HCT116 (cell line): Measurements from ENCODE around the gene RCAN2. TPM values are rescaled to one million over a fixed set of nuclear protein-coding genes. Genes with fewer than 3 reads are reported as not detected.

Experiments
- ATAC-seq: fragments of 200-7000 bp; cut with Tn5 transposase; 2 replicates; pipeline ENCODE4 v1.9.1; 2020; ENCODE audit warnings: mild to moderate bottlenecking, moderate library complexity
- BruUV-seq: library from RNA; stranded (reverse); fragments of 400-500 nt; replicated peaks from 2 replicates; lab custom pipeline; 2021; lab: Mats Ljungman, UMichigan
- CTCF ChIA-PET: fragments of 300-600 bp; sonication (Branson Sonifier 250); formaldehyde crosslinking; loops from one replicate; lab custom pipeline; 2021; ENCODE audit warnings: antibody characterized with exemption; lab: Charles Lee
- POLR2A ChIA-PET: fragments of 300-600, 350-600 bp; sonication (Branson Sonifier 250); formaldehyde crosslinking; loops from one replicate; lab custom pipeline; 2021; ENCODE audit warnings: antibody characterized with exemption; lab: Charles Lee
- RAD21 ChIA-PET, 2 experiments: fragments of 300-600 bp; sonication (Branson Sonifier 250); formaldehyde crosslinking; loops; one replicate each; lab custom pipeline; 2023; ENCODE audit warnings: low total read pairs in 2 of 2; ENCODE audit not compliant: uncharacterized antibody in 2 of 2, unreplicated experiment in 2 of 2, low non-redundant PET in 1 of 2; lab: Charles Lee
- DNase-seq: peaks from one replicate; pipeline ENCODE4 v3.0.0-alpha.2; 2010; ENCODE audit warnings: low read depth, low spot score
- H2AFZ ChIP-seq: fragments of 200-600 bp; shearing (Covaris generic), sonication (generic); 2 replicates; pipeline ENCODE4 v1.6.1; 2017; ENCODE audit warnings: low read depth, mixed run types, mixed read lengths, antibody characterized with exemption, low read length; ENCODE audit not compliant: poor library complexity, severe bottlenecking
- H3K27ac ChIP-seq: 2 replicates; pipeline ENCODE4 v1.5.1; 2012; ENCODE audit warnings: low read depth, low read length
- H3K27me3 ChIP-seq: fragments of 200-600 bp; sonication (generic); 2 replicates; pipeline ENCODE4 v1.6.1; 2016; ENCODE audit warnings: mixed run types, low read length, mixed read lengths; ENCODE audit not compliant: insufficient read depth
- H3K36me3 ChIP-seq, 2 experiments: fragments of 200-500 bp in 1 of 2; fragments of 200-600 bp in 1 of 2; sonication (Bioruptor generic) in 1 of 2; sonication (generic) in 1 of 2; 2 replicates each; pipeline versions ENCODE4 v1.5.1 to v1.6.1; 2014 to 2016; ENCODE audit warnings: low read length in 2 of 2, inconsistent platforms in 1 of 2, mixed read lengths in 1 of 2, mixed run types in 1 of 2; ENCODE audit not compliant: insufficient read depth in 2 of 2, control insufficient read depth in 1 of 2
- H3K4me1 ChIP-seq, 2 experiments: fragments of 200-600 bp in 1 of 2; sonication (generic) in 1 of 2; 2 replicates each; pipeline versions ENCODE4 v1.5.1 to v1.6.1; 2012 to 2017; ENCODE audit warnings: low read length in 2 of 2, inconsistent platforms in 1 of 2, mild to moderate bottlenecking in 1 of 2, mixed read lengths in 1 of 2, mixed run types in 1 of 2, moderate library complexity in 1 of 2; ENCODE audit not compliant: insufficient read depth in 2 of 2, control insufficient read depth in 1 of 2
- H3K4me2 ChIP-seq: fragments of 200-600 bp; sonication (generic); 2 replicates; pipeline ENCODE4 v1.6.1; 2017; ENCODE audit warnings: mixed run types, low read length, mixed read lengths
- H3K4me3 ChIP-seq, 2 experiments: fragments of 200-600 bp in 1 of 2; sonication (generic) in 1 of 2; replicated peaks in 1 of 2; 2 replicates each; pipeline ENCODE4 v1.5.1; 2011 to 2016; ENCODE audit warnings: low read length in 2 of 2, control low read depth in 1 of 2, low read depth in 1 of 2, mild to moderate bottlenecking in 1 of 2, mixed read lengths in 1 of 2, mixed run types in 1 of 2
- H3K79me2 ChIP-seq: fragments of 200-600 bp; sonication (generic); 2 replicates; pipeline ENCODE4 v1.6.1; 2017; ENCODE audit warnings: mild to moderate bottlenecking, mixed run types, low read length, moderate library complexity, mixed read lengths; ENCODE audit not compliant: insufficient read depth
- H3K9ac ChIP-seq: fragments of 200-600 bp; sonication (generic); 2 replicates; pipeline ENCODE4 v1.6.1; 2016; ENCODE audit warnings: low read length, mixed read lengths
- H3K9me2 ChIP-seq: fragments of 200-600 bp; sonication (generic), shearing (Covaris generic); 2 replicates; pipeline ENCODE4 v1.6.1; 2017; ENCODE audit warnings: mixed run types, mild to moderate bottlenecking, moderate library complexity; ENCODE audit not compliant: insufficient read depth
- H3K9me3 ChIP-seq, 2 experiments: fragments of 200-500 bp in 1 of 2; fragments of 200-600 bp in 1 of 2; sonication (Bioruptor generic) in 1 of 2; sonication (generic) in 1 of 2; 2 replicates each; pipeline ENCODE4 v1.6.1; 2014 to 2017; ENCODE audit warnings: low read length in 2 of 2, mixed read lengths in 2 of 2, inconsistent platforms in 1 of 2, low read depth in 1 of 2, mild to moderate bottlenecking in 1 of 2, mixed run types in 1 of 2, moderate library complexity in 1 of 2; ENCODE audit not compliant: control insufficient read depth in 1 of 2, insufficient read depth in 1 of 2
- H4K20me1 ChIP-seq: fragments of 200-600 bp; sonication (generic), shearing (Covaris generic); 2 replicates; pipeline ENCODE4 v1.6.1; 2017; ENCODE audit warnings: mixed run types, mild to moderate bottlenecking, moderate library complexity; ENCODE audit not compliant: insufficient read depth
- CBX3 ChIP-seq: IDR thresholded peaks from 2 replicates; pipeline ENCODE4 v1.6.1; 2012; ENCODE audit warnings: low read depth
- ELF1 ChIP-seq: IDR thresholded peaks from 2 replicates; pipeline ENCODE4 v1.6.1; 2012; ENCODE audit warnings: low read depth, borderline replicate concordance
- EZH2 ChIP-seq: fragments of 200-600 bp; sonication (generic); IDR thresholded peaks from 2 replicates; pipeline ENCODE4 v1.6.1; 2017; ENCODE audit warnings: antibody characterized with exemption, mixed run types
- EZH2phosphoT487 ChIP-seq: fragments of 200-600 bp; IDR thresholded peaks from 2 replicates; pipeline ENCODE4 v1.6.1; 2018; ENCODE audit warnings: antibody characterized with exemption, borderline replicate concordance
- JUND ChIP-seq: IDR thresholded peaks from 2 replicates; pipeline ENCODE4 v1.6.1; 2012
- POLR2A ChIP-seq: IDR thresholded peaks from 2 replicates; pipeline ENCODE4 v1.7.0; 2011; ENCODE audit warnings: borderline replicate concordance; ENCODE audit not compliant: insufficient read depth, insufficient read length; ENCODE audit errors: extremely low read depth
- POLR2AphosphoS5 ChIP-seq: IDR thresholded peaks from 2 replicates; pipeline ENCODE4 v1.6.1; 2011; ENCODE audit warnings: mild to moderate bottlenecking, low read depth, low read length, moderate library complexity
- SIN3A ChIP-seq: IDR thresholded peaks from 2 replicates; pipeline ENCODE4 v1.6.1; 2012; ENCODE audit warnings: low read depth
- SRF ChIP-seq: IDR thresholded peaks from 2 replicates; pipeline ENCODE4 v1.6.1; 2012; ENCODE audit warnings: low read depth
- TCF7L2 ChIP-seq: IDR thresholded peaks from 2 replicates; pipeline ENCODE4 v1.7.0; 2011; ENCODE audit warnings: borderline replicate concordance, inconsistent platforms; ENCODE audit not compliant: insufficient read depth, insufficient read length; ENCODE audit errors: extremely low read depth
- ZNF274 ChIP-seq: fragments of 200-500 bp; sonication (Bioruptor generic); IDR thresholded peaks from 2 replicates; pipeline ENCODE4 v1.6.1; 2014; ENCODE audit warnings: mild to moderate bottlenecking, low read depth, low read length, inconsistent platforms
- intact Hi-C: fragments of 100-400 bp; cut with micrococcal nuclease; formaldehyde crosslinking; loops from 2 replicates; pipeline ENCODE4 v1.10.0; 2022
- total RNA-seq: library from RNA; stranded (reverse); gene quantifications from one replicate; pipeline ENCODE4 v1.2.1, GENCODE V29; 2021; ENCODE audit not compliant: unreplicated experiment
- TF ChIP-seq, protein P1 (sequence below): IDR thresholded peaks from 2 replicates; pipeline ENCODE4 v1.6.1; 2012
- TF ChIP-seq, protein P2 (sequence below), 3 experiments: fragments of 200-600 bp in 1 of 3; sonication (generic) in 1 of 3; IDR thresholded peaks in 2 of 3; conservative IDR thresholded peaks in 1 of 3; 2 replicates each; pipeline ENCODE4 v1.5.1; 2012 to 2017; ENCODE audit warnings: low read depth in 2 of 3, low read length in 2 of 3, antibody characterized with exemption in 1 of 3, borderline replicate concordance in 1 of 3, control low read depth in 1 of 3, mild to moderate bottlenecking in 1 of 3, mixed read lengths in 1 of 3, mixed run types in 1 of 3, moderate library complexity in 1 of 3; ENCODE audit not compliant: insufficient read depth in 1 of 3

The RCAN2 gene
- total RNA-seq, 1 experiment from 2014 or later, result 0.57 TPM

DNA sequence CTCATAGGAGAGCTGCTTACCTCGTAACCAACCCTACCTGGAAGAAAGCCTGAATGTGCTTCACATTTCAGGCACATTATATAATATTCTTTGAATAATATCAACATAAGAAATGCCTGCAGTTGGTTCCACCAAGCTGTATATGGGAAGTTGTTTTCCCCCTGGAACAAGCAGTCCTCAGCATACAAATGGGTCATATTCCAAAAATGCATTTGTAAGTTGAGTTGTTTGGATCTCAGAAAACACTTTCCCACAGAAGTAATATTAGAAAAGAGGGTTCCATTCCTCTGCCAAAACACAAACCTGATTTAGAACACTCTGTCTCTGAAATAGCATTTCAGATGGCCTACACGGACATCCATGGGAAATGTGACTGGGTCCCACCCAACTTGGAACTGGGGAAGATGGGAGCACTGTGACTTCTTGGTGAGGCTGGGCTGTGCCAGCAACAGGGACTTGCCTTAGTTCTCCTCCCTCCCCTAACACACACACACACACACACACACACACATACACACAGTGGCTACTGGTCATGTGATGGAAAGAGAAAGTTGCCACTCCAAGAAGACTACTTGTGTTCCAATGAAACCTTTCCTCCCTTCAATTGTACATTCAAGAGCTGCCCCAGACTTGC, 11.4 kb upstream of the RCAN2 start:
- Histone ChIP-seq H3K4me2 (no peak overlapping the region), H2AFZ (no peak overlapping the region), H3K4me3 (no peak overlapping the region), H3K4me1 (no peaks in the 10 kb centered on the region), H3K36me3 (no peaks in the 10 kb centered on the region), H3K79me2 (no peaks in the 10 kb centered on the region), H3K9ac (no peak overlapping the region), H4K20me1 (no peaks in the 10 kb centered on the region), H3K27me3 (no peaks in the 10 kb centered on the region), H3K27ac (no peak overlapping the region), H3K9me3 (no peaks in the 10 kb centered on the region), H3K9me2 (no peaks in the 10 kb centered on the region)
- ChIA-PET CTCF (interaction anchor here (1.8 kb wide), 1 partner anchor 11 kb away, joined by 9 read pairs; the partner anchor contains the start of gene RCAN2), POLR2A (no interaction called here), RAD21 (no interaction called here)
- no peak for TF ChIP-seq TCF7L2
- no peak for TF ChIP-seq JUND
- TF ChIP-seq, protein P1, sequence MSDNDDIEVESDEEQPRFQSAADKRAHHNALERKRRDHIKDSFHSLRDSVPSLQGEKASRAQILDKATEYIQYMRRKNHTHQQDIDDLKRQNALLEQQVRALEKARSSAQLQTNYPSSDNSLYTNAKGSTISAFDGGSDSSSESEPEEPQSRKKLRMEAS, result no peak
- no peak for TF ChIP-seq EZH2
- TF ChIP-seq SRF, result no peak
- TF ChIP-seq, protein P2, sequence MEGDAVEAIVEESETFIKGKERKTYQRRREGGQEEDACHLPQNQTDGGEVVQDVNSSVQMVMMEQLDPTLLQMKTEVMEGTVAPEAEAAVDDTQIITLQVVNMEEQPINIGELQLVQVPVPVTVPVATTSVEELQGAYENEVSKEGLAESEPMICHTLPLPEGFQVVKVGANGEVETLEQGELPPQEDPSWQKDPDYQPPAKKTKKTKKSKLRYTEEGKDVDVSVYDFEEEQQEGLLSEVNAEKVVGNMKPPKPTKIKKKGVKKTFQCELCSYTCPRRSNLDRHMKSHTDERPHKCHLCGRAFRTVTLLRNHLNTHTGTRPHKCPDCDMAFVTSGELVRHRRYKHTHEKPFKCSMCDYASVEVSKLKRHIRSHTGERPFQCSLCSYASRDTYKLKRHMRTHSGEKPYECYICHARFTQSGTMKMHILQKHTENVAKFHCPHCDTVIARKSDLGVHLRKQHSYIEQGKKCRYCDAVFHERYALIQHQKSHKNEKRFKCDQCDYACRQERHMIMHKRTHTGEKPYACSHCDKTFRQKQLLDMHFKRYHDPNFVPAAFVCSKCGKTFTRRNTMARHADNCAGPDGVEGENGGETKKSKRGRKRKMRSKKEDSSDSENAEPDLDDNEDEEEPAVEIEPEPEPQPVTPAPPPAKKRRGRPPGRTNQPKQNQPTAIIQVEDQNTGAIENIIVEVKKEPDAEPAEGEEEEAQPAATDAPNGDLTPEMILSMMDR (IDR thresholded peaks at IDR 0.05 in 2 of 3, conservative IDR thresholded peaks at IDR 0.05 in 1 of 3; ENCODE audit: borderline replicate concordance in 1 of 3, insufficient read depth in 1 of 3, low read depth in 2 of 3, low read length in 2 of 3), result no peak
- no peak for TF ChIP-seq ZNF274
- no peak for TF ChIP-seq SIN3A
- no peak for TF ChIP-seq EZH2phosphoT487
- no peak for TF ChIP-seq ELF1
- TF ChIP-seq CBX3, result no peak
- TF ChIP-seq POLR2AphosphoS5, result no peak
- no peak for TF ChIP-seq POLR2A
- DNase-seq (no peak), ATAC-seq (no peak)
- intact Hi-C loops, result no loop called here
- BruUV-seq, result no TSS peak
